ENCODE measurements around the gene KRIT1. TPM values are rescaled to one million over a fixed set of nuclear protein-coding genes. Genes with fewer than 3 reads are reported as not detected.
"Not testable (repeated sequence)": the region's sequence is repeated elsewhere in the genome, so short reads cannot be mapped to it uniquely, and the experiment has no call there.

Gene KRIT1
- total RNA-seq, 1 donor from 2014 or later: 26.8 TPM

- no peak for DNase-seq (ENCODE audit: low read depth in 2 of 2)
Observed at GRCh38 chr7:92250603-92251002, 4.9 kb upstream of the KRIT1 start.

- DNase-seq (ENCODE audit: low read depth in 2 of 2): peak in 1 of 2 donors; percentile 18
Observed at GRCh38 chr7:92246360-92247101, 817 bp upstream of the KRIT1 start.

- DNase-seq (ENCODE audit: low read depth in 2 of 2): peak; percentile 9 to 41
Observed at GRCh38 chr7:92244808-92245486, 767 bp downstream of the KRIT1 start.

GRCh38 chr7:92242972-92243371 lies 2.7 kb downstream of the KRIT1 start:
- no peak for DNase-seq (ENCODE audit: low read depth in 2 of 2)

- no peak for DNase-seq (ENCODE audit: low read depth in 2 of 2)
Observed at GRCh38 chr7:92230547-92230946, 15.2 kb downstream of the KRIT1 start.

- no peak for DNase-seq (ENCODE audit: low read depth in 2 of 2)
Observed at GRCh38 chr7:92228742-92229141, 17.0 kb downstream of the KRIT1 start.

GRCh38 chr7:92228100-92228499 lies 17.6 kb downstream of the KRIT1 start:
- no peak for DNase-seq (ENCODE audit: low read depth in 2 of 2)

- DNase-seq (ENCODE audit: low read depth in 2 of 2): no peak
Observed at GRCh38 chr7:92226981-92227380, 18.7 kb downstream of the KRIT1 start.

GRCh38 chr7:92221766-92222165 lies 23.9 kb downstream of the KRIT1 start:
- DNase-seq (ENCODE audit: low read depth in 2 of 2): no peak

- no peak for DNase-seq (ENCODE audit: low read depth in 2 of 2)
Observed at GRCh38 chr7:92206672-92207071, 39.0 kb downstream of the KRIT1 start.

- DNase-seq (ENCODE audit: low read depth in 2 of 2): no peak
Observed at GRCh38 chr7:92205987-92206386, 39.7 kb downstream of the KRIT1 start.

- no peak for DNase-seq (ENCODE audit: low read depth in 2 of 2)
Observed at GRCh38 chr7:92200791-92201190, 44.9 kb downstream of the KRIT1 start.

GRCh38 chr7:92192326-92192725 lies 53.4 kb downstream of the KRIT1 start:
- no peak for DNase-seq (ENCODE audit: low read depth in 2 of 2)

- not testable (repeated sequence) for DNase-seq (ENCODE audit: low read depth in 2 of 2)
Observed at GRCh38 chr7:92189246-92189645, 56.5 kb downstream of the KRIT1 start.

GRCh38 chr7:92184294-92184693 lies 61.4 kb downstream of the KRIT1 start:
- DNase-seq (ENCODE audit: low read depth in 2 of 2): not testable (repeated sequence)

- peak; percentile 52 to 87 for DNase-seq (ENCODE audit: low read depth in 2 of 2)
Observed at GRCh38 chr7:92178928-92179924, 66.5 kb downstream of the KRIT1 start, which contains the start of gene LRRD1. Gene LRRD1 (minus strand): TSS chr7:92179142. CDS start chr7:92165202, 13,940 bp downstream.

- peak in 1 of 2 donors; percentile 2 for DNase-seq (ENCODE audit: low read depth in 2 of 2)
Observed at GRCh38 chr7:92177362-92177761, 68.4 kb downstream of the KRIT1 start.

- not testable (repeated sequence) for DNase-seq (ENCODE audit: low read depth in 2 of 2)
Observed at GRCh38 chr7:92169529-92169928, 76.2 kb downstream of the KRIT1 start.

GRCh38 chr7:92161271-92161670 lies 84.4 kb downstream of the KRIT1 start:
- DNase-seq (ENCODE audit: low read depth in 2 of 2): no peak

- DNase-seq (ENCODE audit: low read depth in 2 of 2): no peak
Observed at GRCh38 chr7:92158660-92159575, 86.8 kb downstream of the KRIT1 start.

GRCh38 chr7:92156990-92157389 lies 88.7 kb downstream of the KRIT1 start:
- no peak for DNase-seq (ENCODE audit: low read depth in 2 of 2)

Data from dermis microvascular lymphatic vessel endothelial cell (primary cell).